ENCODE data around the gene KLHL4. TPM values are rescaled to one million over a fixed set of nuclear protein-coding genes. Genes with fewer than 3 reads are reported as not detected.

KLHL4 gene
- total and polyA plus RNA-seq, 2 of the 13 experiments (the other 11 are each of a cell fraction or from before 2014, with no cell fraction given), result 0.15 TPM; not detected in 1

DNA sequence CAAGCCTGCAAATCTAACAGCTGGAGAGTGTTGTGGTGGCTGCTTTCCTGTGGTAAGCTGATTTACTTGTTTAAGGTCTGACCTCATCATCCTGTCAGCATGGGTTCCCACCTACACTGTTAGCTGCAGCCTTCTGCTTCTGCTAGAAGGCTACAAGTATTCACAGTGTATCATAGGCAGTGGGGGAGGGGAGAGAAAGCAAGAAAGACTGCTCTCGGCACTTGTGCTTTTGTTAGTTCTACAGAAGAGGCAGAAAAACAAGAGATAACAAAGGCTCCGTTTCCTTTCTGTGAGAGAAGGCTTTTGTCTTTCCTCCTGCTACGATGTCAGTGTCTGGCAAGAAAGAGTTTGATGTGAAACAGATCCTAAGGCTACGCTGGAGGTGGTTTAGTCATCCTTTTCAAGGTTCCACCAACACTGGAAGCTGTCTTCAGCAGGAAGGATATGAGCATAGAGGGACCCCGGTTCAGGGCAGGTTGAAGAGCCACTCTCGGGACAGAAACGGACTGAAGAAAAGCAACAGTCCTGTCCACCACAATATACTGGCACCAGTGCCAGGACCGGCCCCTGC, at the start of gene KLHL4 (continued):
- TF ChIP-seq, protein P1, sequence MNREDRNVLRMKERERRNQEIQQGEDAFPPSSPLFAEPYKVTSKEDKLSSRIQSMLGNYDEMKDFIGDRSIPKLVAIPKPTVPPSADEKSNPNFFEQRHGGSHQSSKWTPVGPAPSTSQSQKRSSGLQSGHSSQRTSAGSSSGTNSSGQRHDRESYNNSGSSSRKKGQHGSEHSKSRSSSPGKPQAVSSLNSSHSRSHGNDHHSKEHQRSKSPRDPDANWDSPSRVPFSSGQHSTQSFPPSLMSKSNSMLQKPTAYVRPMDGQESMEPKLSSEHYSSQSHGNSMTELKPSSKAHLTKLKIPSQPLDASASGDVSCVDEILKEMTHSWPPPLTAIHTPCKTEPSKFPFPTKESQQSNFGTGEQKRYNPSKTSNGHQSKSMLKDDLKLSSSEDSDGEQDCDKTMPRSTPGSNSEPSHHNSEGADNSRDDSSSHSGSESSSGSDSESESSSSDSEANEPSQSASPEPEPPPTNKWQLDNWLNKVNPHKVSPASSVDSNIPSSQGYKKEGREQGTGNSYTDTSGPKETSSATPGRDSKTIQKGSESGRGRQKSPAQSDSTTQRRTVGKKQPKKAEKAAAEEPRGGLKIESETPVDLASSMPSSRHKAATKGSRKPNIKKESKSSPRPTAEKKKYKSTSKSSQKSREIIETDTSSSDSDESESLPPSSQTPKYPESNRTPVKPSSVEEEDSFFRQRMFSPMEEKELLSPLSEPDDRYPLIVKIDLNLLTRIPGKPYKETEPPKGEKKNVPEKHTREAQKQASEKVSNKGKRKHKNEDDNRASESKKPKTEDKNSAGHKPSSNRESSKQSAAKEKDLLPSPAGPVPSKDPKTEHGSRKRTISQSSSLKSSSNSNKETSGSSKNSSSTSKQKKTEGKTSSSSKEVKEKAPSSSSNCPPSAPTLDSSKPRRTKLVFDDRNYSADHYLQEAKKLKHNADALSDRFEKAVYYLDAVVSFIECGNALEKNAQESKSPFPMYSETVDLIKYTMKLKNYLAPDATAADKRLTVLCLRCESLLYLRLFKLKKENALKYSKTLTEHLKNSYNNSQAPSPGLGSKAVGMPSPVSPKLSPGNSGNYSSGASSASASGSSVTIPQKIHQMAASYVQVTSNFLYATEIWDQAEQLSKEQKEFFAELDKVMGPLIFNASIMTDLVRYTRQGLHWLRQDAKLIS (CRISPR knock-in tag; IDR thresholded peaks at IDR 0.05), result no peak
- TF ChIP-seq ZNF546 (CRISPR knock-in tag; conservative IDR thresholded peaks at IDR 0.05) (no peak), ESRRA (CRISPR knock-in tag; IDR thresholded peaks at IDR 0.05; ENCODE audit: low read depth) (no peak), ZNF567 (CRISPR knock-in tag; IDR thresholded peaks at IDR 0.05; ENCODE audit: borderline replicate concordance) (no peak), ZNF101 (CRISPR knock-in tag; IDR thresholded peaks at IDR 0.05; ENCODE audit: borderline replicate concordance, low read depth) (no peak), ZNF337 (CRISPR knock-in tag; IDR thresholded peaks at IDR 0.05; ENCODE audit: borderline replicate concordance, low read depth) (no peak)
- TF ChIP-seq, protein P2, sequence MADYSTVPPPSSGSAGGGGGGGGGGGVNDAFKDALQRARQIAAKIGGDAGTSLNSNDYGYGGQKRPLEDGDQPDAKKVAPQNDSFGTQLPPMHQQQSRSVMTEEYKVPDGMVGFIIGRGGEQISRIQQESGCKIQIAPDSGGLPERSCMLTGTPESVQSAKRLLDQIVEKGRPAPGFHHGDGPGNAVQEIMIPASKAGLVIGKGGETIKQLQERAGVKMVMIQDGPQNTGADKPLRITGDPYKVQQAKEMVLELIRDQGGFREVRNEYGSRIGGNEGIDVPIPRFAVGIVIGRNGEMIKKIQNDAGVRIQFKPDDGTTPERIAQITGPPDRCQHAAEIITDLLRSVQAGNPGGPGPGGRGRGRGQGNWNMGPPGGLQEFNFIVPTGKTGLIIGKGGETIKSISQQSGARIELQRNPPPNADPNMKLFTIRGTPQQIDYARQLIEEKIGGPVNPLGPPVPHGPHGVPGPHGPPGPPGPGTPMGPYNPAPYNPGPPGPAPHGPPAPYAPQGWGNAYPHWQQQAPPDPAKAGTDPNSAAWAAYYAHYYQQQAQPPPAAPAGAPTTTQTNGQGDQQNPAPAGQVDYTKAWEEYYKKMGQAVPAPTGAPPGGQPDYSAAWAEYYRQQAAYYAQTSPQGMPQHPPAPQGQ (CRISPR knock-in tag; IDR thresholded peaks at IDR 0.05; ENCODE audit: borderline replicate concordance), result no peak
- TF ChIP-seq, protein P3, sequence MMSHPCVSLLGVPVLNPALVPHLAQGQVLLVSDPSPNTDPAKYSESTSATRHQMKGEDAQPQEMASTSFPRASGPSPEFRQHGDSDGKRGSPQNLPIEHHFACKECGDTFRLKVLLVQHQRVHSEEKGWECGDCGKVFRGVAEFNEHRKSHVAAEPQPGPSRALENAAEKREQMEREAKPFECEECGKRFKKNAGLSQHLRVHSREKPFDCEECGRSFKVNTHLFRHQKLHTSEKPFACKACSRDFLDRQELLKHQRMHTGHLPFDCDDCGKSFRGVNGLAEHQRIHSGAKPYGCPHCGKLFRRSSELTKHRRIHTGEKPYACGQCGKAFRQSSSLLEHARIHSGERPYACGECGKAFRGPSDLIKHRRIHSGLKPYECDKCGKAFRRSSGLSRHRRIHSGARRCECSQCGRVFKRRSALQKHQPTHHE (CRISPR knock-in tag; IDR thresholded peaks at IDR 0.05; ENCODE audit: borderline replicate concordance), result no peak
- TF ChIP-seq, protein P4, sequence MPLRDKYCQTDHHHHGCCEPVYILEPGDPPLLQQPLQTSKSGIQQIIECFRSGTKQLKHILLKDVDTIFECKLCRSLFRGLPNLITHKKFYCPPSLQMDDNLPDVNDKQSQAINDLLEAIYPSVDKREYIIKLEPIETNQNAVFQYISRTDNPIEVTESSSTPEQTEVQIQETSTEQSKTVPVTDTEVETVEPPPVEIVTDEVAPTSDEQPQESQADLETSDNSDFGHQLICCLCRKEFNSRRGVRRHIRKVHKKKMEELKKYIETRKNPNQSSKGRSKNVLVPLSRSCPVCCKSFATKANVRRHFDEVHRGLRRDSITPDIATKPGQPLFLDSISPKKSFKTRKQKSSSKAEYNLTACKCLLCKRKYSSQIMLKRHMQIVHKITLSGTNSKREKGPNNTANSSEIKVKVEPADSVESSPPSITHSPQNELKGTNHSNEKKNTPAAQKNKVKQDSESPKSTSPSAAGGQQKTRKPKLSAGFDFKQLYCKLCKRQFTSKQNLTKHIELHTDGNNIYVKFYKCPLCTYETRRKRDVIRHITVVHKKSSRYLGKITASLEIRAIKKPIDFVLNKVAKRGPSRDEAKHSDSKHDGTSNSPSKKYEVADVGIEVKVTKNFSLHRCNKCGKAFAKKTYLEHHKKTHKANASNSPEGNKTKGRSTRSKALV (CRISPR knock-in tag; IDR thresholded peaks at IDR 0.05), result no peak
